GM19324 (cell line): ENCODE measurements around the gene B3GALT6.

Experiments used
- ATAC-seq: cut with Tn5 transposase; IDR thresholded peaks from one replicate; pipeline ENCODE4 v1.9.1; 2021; ENCODE audit warnings: mild to moderate bottlenecking, moderate library complexity; ENCODE audit not compliant: unreplicated experiment, low FRiP score

Gene B3GALT6

GRCh38 chr1:1215080-1215676, 16.9 kb upstream of the B3GALT6 start:
- ATAC-seq, result no peak

GRCh38 chr1:1215881-1216605, 16.0 kb upstream of the B3GALT6 start:
- ATAC-seq, result no peak

- no peak for ATAC-seq
These were observed 15.0 kb upstream of the B3GALT6 start for GRCh38 chr1:1216770-1217620.

- ATAC-seq, result no peak
These were observed 14.2 kb upstream of the B3GALT6 start for GRCh38 chr1:1217621-1218523.

GRCh38 chr1:1218524-1219200, 13.4 kb upstream of the B3GALT6 start:
- no peak for ATAC-seq

GRCh38 chr1:1219341-1219740, 12.7 kb upstream of the B3GALT6 start:
- ATAC-seq, result no peak

- ATAC-seq, result no peak
These were observed 11.8 kb upstream of the B3GALT6 start for GRCh38 chr1:1220197-1220596.

GRCh38 chr1:1221887-1222574, 10.0 kb upstream of the B3GALT6 start:
- ATAC-seq, result no peak

- ATAC-seq, result no peak
These were observed 9.3 kb upstream of the B3GALT6 start for GRCh38 chr1:1222575-1223225.

GRCh38 chr1:1223321-1223720, 8.7 kb upstream of the B3GALT6 start:
- ATAC-seq, result no peak

- no peak for ATAC-seq
These were observed 8.1 kb upstream of the B3GALT6 start for GRCh38 chr1:1223891-1224290.

GRCh38 chr1:1225238-1225845, 6.7 kb upstream of the B3GALT6 start:
- ATAC-seq, result no peak

- ATAC-seq, result no peak
These were observed 6.1 kb upstream of the B3GALT6 start for GRCh38 chr1:1225913-1226312.

- no peak for ATAC-seq
These were observed 5.3 kb upstream of the B3GALT6 start for GRCh38 chr1:1226566-1227362.

- ATAC-seq, result no peak
These were observed 4.7 kb upstream of the B3GALT6 start for GRCh38 chr1:1227386-1227785.

GRCh38 chr1:1228187-1228586, 3.9 kb upstream of the B3GALT6 start:
- no peak for ATAC-seq

GRCh38 chr1:1228596-1229321, 3.3 kb upstream of the B3GALT6 start:
- no peak for ATAC-seq
